ENCODE measurements around the gene BAX. TPM values are rescaled to one million over a fixed set of nuclear protein-coding genes. Genes with fewer than 3 reads are reported as not detected.

Gene BAX
- total RNA-seq, 4 donors from 2014 or later = 15.5 to 36.3 (median 31.1) TPM

DNA sequence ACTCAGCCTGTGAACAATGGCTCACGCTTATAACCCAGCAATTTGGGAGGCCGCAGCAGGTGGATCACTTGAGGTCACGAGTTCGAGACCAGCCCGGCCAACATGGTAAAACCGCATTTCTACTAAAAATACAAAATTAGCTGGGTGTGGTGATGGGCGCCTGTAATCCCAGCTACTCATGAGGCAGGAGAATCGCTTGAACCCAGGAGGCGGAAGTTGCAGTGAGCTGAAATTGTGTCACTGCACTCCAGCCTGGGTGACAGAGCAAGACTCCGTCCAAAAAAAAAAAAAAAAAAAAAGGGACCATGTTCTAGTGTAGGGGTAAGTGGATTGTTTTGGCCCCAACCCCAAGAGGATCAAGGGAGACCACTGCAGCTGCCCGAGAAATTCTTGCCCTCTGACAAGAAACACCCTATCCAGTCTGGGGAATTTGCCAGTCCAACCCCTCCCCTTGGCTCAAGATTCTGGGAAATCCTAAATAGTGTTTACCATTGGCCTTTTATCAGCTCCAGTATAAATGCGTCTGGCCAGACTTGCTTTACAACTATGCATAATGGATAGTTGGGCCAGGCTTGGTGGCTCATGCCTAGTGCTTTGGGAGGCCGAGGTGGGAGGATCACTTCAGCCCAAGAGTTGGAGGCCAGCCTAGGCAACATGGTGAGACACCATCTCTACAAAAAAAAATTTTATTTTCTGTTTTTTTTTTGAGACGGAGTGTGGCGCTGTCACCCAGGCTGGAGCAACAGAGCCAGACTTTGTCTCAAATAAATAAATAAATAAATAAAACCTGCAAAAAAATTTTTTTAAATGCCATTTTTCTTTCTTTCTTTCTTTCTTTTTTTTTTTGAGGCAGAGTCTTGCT, 26.3 kb upstream of the BAX start:
- no peak overlapping the region for H3K4me3 ChIP-seq (ENCODE audit: low read depth, poor library complexity, severe bottlenecking)
- intact Hi-C loops (cut with DNase I; ENCODE audit: low total_unique reads) = no loop called here
- 65 to 70% methylated on average over 15 of the region's 15 CpGs for WGBS, 2 donors
- no peak for TF ChIP-seq POLR2A (IDR thresholded peaks at IDR 0.05)
- TF ChIP-seq, protein P1, sequence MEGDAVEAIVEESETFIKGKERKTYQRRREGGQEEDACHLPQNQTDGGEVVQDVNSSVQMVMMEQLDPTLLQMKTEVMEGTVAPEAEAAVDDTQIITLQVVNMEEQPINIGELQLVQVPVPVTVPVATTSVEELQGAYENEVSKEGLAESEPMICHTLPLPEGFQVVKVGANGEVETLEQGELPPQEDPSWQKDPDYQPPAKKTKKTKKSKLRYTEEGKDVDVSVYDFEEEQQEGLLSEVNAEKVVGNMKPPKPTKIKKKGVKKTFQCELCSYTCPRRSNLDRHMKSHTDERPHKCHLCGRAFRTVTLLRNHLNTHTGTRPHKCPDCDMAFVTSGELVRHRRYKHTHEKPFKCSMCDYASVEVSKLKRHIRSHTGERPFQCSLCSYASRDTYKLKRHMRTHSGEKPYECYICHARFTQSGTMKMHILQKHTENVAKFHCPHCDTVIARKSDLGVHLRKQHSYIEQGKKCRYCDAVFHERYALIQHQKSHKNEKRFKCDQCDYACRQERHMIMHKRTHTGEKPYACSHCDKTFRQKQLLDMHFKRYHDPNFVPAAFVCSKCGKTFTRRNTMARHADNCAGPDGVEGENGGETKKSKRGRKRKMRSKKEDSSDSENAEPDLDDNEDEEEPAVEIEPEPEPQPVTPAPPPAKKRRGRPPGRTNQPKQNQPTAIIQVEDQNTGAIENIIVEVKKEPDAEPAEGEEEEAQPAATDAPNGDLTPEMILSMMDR (IDR thresholded peaks at IDR 0.05) = no peak
- no peak for DNase-seq (ENCODE audit: low spot score in 2 of 2)

DNA sequence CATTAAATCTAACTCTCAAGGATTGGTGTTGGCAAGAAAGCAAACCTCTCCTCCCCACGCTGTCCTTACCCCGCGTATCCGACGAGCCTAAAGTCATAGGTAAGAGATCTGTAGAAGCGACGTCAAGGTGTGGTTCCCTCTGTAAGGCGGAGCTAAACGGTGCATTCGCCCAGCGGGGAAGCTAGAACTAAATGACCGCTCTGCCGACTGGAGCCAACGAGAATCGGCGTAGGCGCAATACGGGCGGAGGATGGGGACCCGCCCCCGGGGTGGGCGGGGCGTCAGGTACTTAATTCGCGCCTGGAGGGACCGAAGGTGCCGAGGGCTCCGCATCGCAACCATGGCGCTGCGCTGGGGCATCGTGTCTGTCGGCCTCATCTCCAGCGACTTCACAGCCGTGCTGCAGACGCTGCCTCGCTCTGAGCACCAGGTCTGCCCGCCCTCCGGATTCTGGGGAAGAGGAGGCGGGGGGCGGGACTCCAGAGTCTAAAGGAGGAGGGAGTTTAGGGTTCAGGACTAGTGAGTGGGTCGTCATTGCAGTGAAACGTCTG, 21.2 kb upstream of the BAX start, which contains the start of gene DHDH:
DHDH (plus strand) TSS at position 318 of the 551 bp plus-strand sequence; CDS start at position 341, 23 bp downstream.
- intact Hi-C loops (cut with DNase I; ENCODE audit: low total_unique reads) = no loop called here
- TF ChIP-seq, protein P1 (IDR thresholded peaks at IDR 0.05) = no peak
- no peak for TF ChIP-seq POLR2A (IDR thresholded peaks at IDR 0.05)
- peak; percentile 57 to 94 for DNase-seq (ENCODE audit: low spot score in 2 of 2)
- no peak within 1 kb of the TSS for H3K4me3 ChIP-seq (ENCODE audit: low read depth, poor library complexity, severe bottlenecking)
- 1% methylated on average over 17 to 43 of the region's 43 CpGs for WGBS, 2 donors

DNA sequence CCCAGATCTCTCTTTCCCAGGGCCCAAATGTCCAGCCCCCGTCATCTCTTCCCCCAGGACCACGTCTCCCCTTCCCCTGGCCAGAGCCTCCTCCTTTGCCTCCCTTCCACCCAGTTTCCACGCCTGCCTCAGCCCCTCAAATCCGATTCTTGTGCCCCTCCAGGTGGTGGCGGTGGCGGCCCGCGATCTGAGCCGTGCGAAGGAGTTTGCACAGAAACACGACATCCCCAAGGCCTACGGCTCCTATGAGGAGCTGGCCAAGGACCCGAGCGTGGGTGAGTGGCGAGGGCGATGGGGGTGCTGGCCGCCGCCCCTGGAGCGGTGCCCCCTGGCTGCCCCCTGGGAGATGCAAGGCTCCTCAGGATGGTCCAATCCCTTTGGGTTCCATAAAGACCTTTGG, 19.8 kb upstream of the BAX start:
- no peak for TF ChIP-seq POLR2A (IDR thresholded peaks at IDR 0.05)
- TF ChIP-seq, protein P1 (IDR thresholded peaks at IDR 0.05) = no peak
- no peak for DNase-seq (ENCODE audit: low spot score in 2 of 2)
- no peak overlapping the region for H3K4me3 ChIP-seq (ENCODE audit: low read depth, poor library complexity, severe bottlenecking)
- intact Hi-C loops (cut with DNase I; ENCODE audit: low total_unique reads) = no loop called here
- WGBS, 2 donors = 85 to 92% methylated on average over 19 of the region's 19 CpGs

DNA sequence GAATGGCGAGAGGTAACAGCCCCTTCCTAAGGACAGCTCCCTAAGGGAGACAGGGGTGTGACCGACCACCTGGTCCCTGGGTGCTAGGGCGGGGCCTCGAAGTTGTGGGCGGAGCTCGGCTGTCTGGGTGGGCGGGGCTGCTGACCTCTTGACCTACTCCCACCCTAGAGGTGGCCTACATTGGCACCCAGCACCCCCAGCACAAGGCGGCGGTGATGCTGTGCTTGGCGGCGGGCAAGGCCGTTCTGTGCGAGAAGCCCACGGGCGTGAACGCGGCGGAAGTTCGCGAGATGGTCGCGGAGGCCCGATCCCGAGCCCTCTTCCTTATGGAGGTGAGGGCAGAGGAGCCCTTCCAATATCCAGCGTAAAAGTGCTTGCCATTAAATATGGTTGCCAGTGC, 18.8 kb upstream of the BAX start:
- intact Hi-C loops (cut with DNase I; ENCODE audit: low total_unique reads) = no loop called here
- 95 to 97% methylated on average over 25 of the region's 25 CpGs for WGBS, 2 donors
- H3K4me3 ChIP-seq (ENCODE audit: low read depth, poor library complexity, severe bottlenecking) = no peak overlapping the region
- TF ChIP-seq POLR2A (IDR thresholded peaks at IDR 0.05) = no peak
- TF ChIP-seq, protein P1 (IDR thresholded peaks at IDR 0.05) = no peak
- no peak for DNase-seq (ENCODE audit: low spot score in 2 of 2)

DNA sequence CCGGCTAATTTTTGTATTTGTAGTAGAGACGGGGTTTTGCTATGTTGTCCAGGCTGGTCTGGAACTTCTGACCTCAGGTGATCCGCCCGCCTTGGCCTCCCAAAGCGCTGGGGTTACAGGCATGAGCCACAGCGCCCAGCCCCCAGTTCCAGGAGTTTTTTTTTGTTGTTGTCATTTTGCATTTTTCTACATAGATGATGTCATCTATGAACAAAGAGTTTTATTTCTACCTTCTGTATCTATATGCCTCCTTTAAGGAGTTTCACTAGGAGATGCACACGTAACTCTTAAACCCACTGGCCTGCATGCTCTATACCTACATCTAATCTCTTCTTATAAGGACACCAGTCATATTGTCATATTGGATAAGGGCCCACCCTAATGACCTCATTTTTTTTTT, 16.4 kb upstream of the BAX start:
- DNase-seq (ENCODE audit: low spot score in 2 of 2) = no peak
- H3K4me3 ChIP-seq (ENCODE audit: low read depth, poor library complexity, severe bottlenecking) = no peak overlapping the region
- 88 to 89% methylated on average over 7 of the region's 7 CpGs for WGBS, 2 donors
- no peak for TF ChIP-seq POLR2A (IDR thresholded peaks at IDR 0.05)
- TF ChIP-seq, protein P1 (IDR thresholded peaks at IDR 0.05) = no peak
- intact Hi-C loops (cut with DNase I; ENCODE audit: low total_unique reads) = no loop called here
